ENCODE results near the gene TPCN1. TPM values are rescaled to one million over a fixed set of nuclear protein-coding genes. Genes with fewer than 3 reads are reported as not detected.

Gene TPCN1
- total and polyA plus RNA-seq, 2 of the 13 experiments (the other 11 are each of a cell fraction or from before 2014, with no cell fraction given): 8.0 to 26.8 TPM

GRCh38 chr12:113271853-113272561 is 50.7 kb downstream of the TPCN1 start (continued):
- TF ChIP-seq ZNF672 (CRISPR knock-in tag; IDR thresholded peaks at IDR 0.05) (no peak), NKX3-1 (CRISPR knock-in tag; IDR thresholded peaks at IDR 0.05) (no peak), ZNF562 (CRISPR knock-in tag; IDR thresholded peaks at IDR 0.05; ENCODE audit: borderline replicate concordance) (no peak), ARID5B (CRISPR knock-in tag; IDR thresholded peaks at IDR 0.05) (peak; percentile 63; the same call in 1 of the 2 replicates), ZNF34 (CRISPR knock-in tag; IDR thresholded peaks at IDR 0.05; ENCODE audit: borderline replicate concordance) (no peak), ZNF792 (CRISPR knock-in tag; IDR thresholded peaks at IDR 0.05) (no peak), NRL (CRISPR knock-in tag; IDR thresholded peaks at IDR 0.05; ENCODE audit: borderline replicate concordance) (no peak), PAX8 (CRISPR knock-in tag; IDR thresholded peaks at IDR 0.05; ENCODE audit: borderline replicate concordance) (no peak), SIX4 (CRISPR knock-in tag; IDR thresholded peaks at IDR 0.05) (no peak), HDAC6 (IDR thresholded peaks at IDR 0.05; ENCODE audit: low read depth, low read length) (no peak), RBM39 (IDR thresholded peaks at IDR 0.05; ENCODE audit: low read depth, low read length, poor library complexity, severe bottlenecking) (no peak), ETV6 (CRISPR knock-in tag; conservative IDR thresholded peaks at IDR 0.05) (no peak), KAT7 (CRISPR knock-in tag; IDR thresholded peaks at IDR 0.05; ENCODE audit: borderline replicate concordance) (no peak), MBD4 (IDR thresholded peaks at IDR 0.05; ENCODE audit: borderline replicate concordance, low read length) (no peak), MED1 (CRISPR knock-in tag; IDR thresholded peaks at IDR 0.05) (0 out of 2 replicates have a peak, but pooled peaks have one; percentile 20), CEBPB (IDR thresholded peaks at IDR 0.05; ENCODE audit: borderline replicate concordance, low read depth, low read length) (peak; percentile 98), GTF3A (CRISPR knock-in tag; conservative IDR thresholded peaks at IDR 0.05) (no peak), ZNF678 (CRISPR knock-in tag; IDR thresholded peaks at IDR 0.05) (no peak), HOXA5 (CRISPR knock-in tag; IDR thresholded peaks at IDR 0.05) (no peak), YEATS4 (CRISPR knock-in tag; IDR thresholded peaks at IDR 0.05; ENCODE audit: borderline replicate concordance) (no peak), ARNT (IDR thresholded peaks at IDR 0.05) (no peak), DNMT3B (CRISPR knock-in tag; conservative IDR thresholded peaks at IDR 0.05) (no peak), TCF7 (IDR thresholded peaks at IDR 0.05; ENCODE audit: low read depth) (no peak), ZNF235 (CRISPR knock-in tag; IDR thresholded peaks at IDR 0.05; ENCODE audit: borderline replicate concordance) (no peak)
- TF ChIP-seq, protein P1, sequence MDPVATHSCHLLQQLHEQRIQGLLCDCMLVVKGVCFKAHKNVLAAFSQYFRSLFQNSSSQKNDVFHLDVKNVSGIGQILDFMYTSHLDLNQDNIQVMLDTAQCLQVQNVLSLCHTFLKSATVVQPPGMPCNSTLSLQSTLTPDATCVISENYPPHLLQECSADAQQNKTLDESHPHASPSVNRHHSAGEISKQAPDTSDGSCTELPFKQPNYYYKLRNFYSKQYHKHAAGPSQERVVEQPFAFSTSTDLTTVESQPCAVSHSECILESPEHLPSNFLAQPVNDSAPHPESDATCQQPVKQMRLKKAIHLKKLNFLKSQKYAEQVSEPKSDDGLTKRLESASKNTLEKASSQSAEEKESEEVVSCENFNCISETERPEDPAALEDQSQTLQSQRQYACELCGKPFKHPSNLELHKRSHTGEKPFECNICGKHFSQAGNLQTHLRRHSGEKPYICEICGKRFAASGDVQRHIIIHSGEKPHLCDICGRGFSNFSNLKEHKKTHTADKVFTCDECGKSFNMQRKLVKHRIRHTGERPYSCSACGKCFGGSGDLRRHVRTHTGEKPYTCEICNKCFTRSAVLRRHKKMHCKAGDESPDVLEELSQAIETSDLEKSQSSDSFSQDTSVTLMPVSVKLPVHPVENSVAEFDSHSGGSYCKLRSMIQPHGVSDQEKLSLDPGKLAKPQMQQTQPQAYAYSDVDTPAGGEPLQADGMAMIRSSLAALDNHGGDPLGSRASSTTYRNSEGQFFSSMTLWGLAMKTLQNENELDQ (CRISPR knock-in tag; IDR thresholded peaks at IDR 0.05; ENCODE audit: borderline replicate concordance): no peak
